ENCODE measurements around the gene PFKFB4.

- no peak for TF ChIP-seq POLR2AphosphoS5 (IDR thresholded peaks at IDR 0.05; ENCODE audit: borderline replicate concordance, low read depth, low read length)
- no peak for TF ChIP-seq EZH2 (IDR thresholded peaks at IDR 0.05)
- TF ChIP-seq FOXP2 (optimal IDR thresholded peaks at IDR 0.05; ENCODE audit: control extremely low read depth, extremely low read length, insufficient read depth): no peak
Observed at GRCh38 chr3:48532271-48532976, 24.2 kb downstream of the PFKFB4 start.

All from SK-N-MC (cell line).